HEK293 (cell line): ENCODE measurements around the gene SNCAIP.

ENCODE experiments used
- CTCF ChIA-PET: fragments of 350-600 bp; formaldehyde crosslinking; extraction: SDS; loops from one replicate; lab custom pipeline; 2021; ENCODE audit warnings: antibody characterized with exemption; lab: Yijun Ruan, JAX
- POLR2A ChIA-PET: fragments of 300-600 bp; formaldehyde crosslinking; extraction: SDS; loops from one replicate; lab custom pipeline; 2020; ENCODE audit warnings: antibody characterized with exemption, inconsistent platforms; lab: Yijun Ruan, JAX
- H3K27ac ChIP-seq: fragments of 200-500 bp; sonication (Bioruptor generic); 2 replicates; pipeline ENCODE4 v1.5.1; 2014; ENCODE audit warnings: low read depth, low read length, control low read depth, inconsistent platforms; ENCODE audit errors: extremely low read depth
- H3K36me3 ChIP-seq, 2 experiments: fragments of 200-500 bp in 1 of 2; sonication (Bioruptor generic) in 1 of 2; 1 replicate in 1 of 2; 2 replicates in 1 of 2; pipeline ENCODE4 v1.5.1; 2014 to 2017; ENCODE audit warnings: inconsistent platforms in 2 of 2, low read length in 2 of 2; ENCODE audit not compliant: control insufficient read depth in 2 of 2, insufficient read depth in 1 of 2
- H3K4me1 ChIP-seq: fragments of 200-500 bp; sonication (Bioruptor generic); 2 replicates; pipeline ENCODE4 v1.5.1; 2014; ENCODE audit warnings: mild to moderate bottlenecking, low read length, inconsistent platforms; ENCODE audit not compliant: control insufficient read depth, insufficient read depth
- H3K4me3 ChIP-seq: 2 replicates; pipeline ENCODE4 v1.5.1; 2011; ENCODE audit warnings: low read depth, mild to moderate bottlenecking, control low read depth, low read length, moderate library complexity
- H3K9me3 ChIP-seq: fragments of 200-500 bp; sonication (Bioruptor generic); 2 replicates; pipeline ENCODE4 v1.5.1; 2014; ENCODE audit warnings: low read depth, low read length, inconsistent platforms; ENCODE audit not compliant: control insufficient read depth, insufficient read depth
- BCL6B ChIP-seq: fragments of 450-650 bp; formaldehyde crosslinking; IDR thresholded peaks from 2 replicates; pipeline ENCODE4 v1.5.1; 2017; ENCODE audit warnings: missing biosample characterization, missing genetic modification characterization
- EGR2 ChIP-seq: fragments of 450-650 bp; formaldehyde crosslinking; IDR thresholded peaks from 2 replicates; pipeline ENCODE4 v1.5.1; 2016; ENCODE audit warnings: low read depth, missing biosample characterization, missing genetic modification characterization
- ELK4 ChIP-seq: IDR thresholded peaks from 2 replicates; pipeline ENCODE4 v1.6.1; 2011; ENCODE audit warnings: mild to moderate bottlenecking, low read depth, low read length, borderline replicate concordance
- GLIS1 ChIP-seq: fragments of 450-650 bp; formaldehyde crosslinking; IDR thresholded peaks from 2 replicates; pipeline ENCODE4 v1.5.1; 2016; ENCODE audit warnings: missing biosample characterization, missing genetic modification characterization
- KLF7 ChIP-seq: fragments of 450-650 bp; formaldehyde crosslinking; IDR thresholded peaks from 2 replicates; pipeline ENCODE4 v1.5.1; 2016; ENCODE audit warnings: missing biosample characterization, missing genetic modification characterization, borderline replicate concordance
- KLF9 ChIP-seq: fragments of 450-650 bp; formaldehyde crosslinking; IDR thresholded peaks from 2 replicates; pipeline ENCODE4 v1.5.1; 2016; ENCODE audit warnings: missing biosample characterization, missing genetic modification characterization, low read depth
- PRDM4 ChIP-seq: fragments of 450-650 bp; formaldehyde crosslinking; IDR thresholded peaks from 2 replicates; pipeline ENCODE4 v1.5.1; 2017; ENCODE audit warnings: missing biosample characterization, missing genetic modification characterization
- REPIN1 ChIP-seq: fragments of 450-650 bp; formaldehyde crosslinking; IDR thresholded peaks from 2 replicates; pipeline ENCODE4 v1.5.1; 2017; ENCODE audit warnings: missing biosample characterization, missing genetic modification characterization, low read depth
- SALL2 ChIP-seq: fragments of 450-650 bp; formaldehyde crosslinking; IDR thresholded peaks from 2 replicates; pipeline ENCODE4 v1.5.0; 2017; ENCODE audit warnings: missing biosample characterization, mild to moderate bottlenecking, missing genetic modification characterization, borderline replicate concordance
- SP3 ChIP-seq: fragments of 450-650 bp; formaldehyde crosslinking; IDR thresholded peaks from 2 replicates; pipeline ENCODE4 v1.5.1; 2016; ENCODE audit warnings: missing biosample characterization, missing genetic modification characterization
- ZBTB7A ChIP-seq: fragments of 450-650 bp; formaldehyde crosslinking; IDR thresholded peaks from 2 replicates; pipeline ENCODE4 v1.5.1; 2016; ENCODE audit warnings: low read depth, missing biosample characterization, missing genetic modification characterization
- ZNF10 ChIP-seq: fragments of 450-650 bp; formaldehyde crosslinking; IDR thresholded peaks from 2 replicates; pipeline ENCODE4 v1.5.1; 2017; ENCODE audit warnings: missing biosample characterization, missing genetic modification characterization
- ZNF148 ChIP-seq: fragments of 450-650 bp; formaldehyde crosslinking; IDR thresholded peaks from 2 replicates; pipeline ENCODE4 v1.5.0; 2017; ENCODE audit warnings: missing biosample characterization, missing genetic modification characterization, borderline replicate concordance
- ZNF221 ChIP-seq: fragments of 450-650 bp; formaldehyde crosslinking; IDR thresholded peaks from 2 replicates; pipeline ENCODE4 v1.5.1; 2017; ENCODE audit warnings: missing biosample characterization, missing genetic modification characterization, borderline replicate concordance
- ZNF302 ChIP-seq: fragments of 450-650 bp; formaldehyde crosslinking; IDR thresholded peaks from 2 replicates; pipeline ENCODE4 v1.5.1; 2016; ENCODE audit warnings: missing biosample characterization, missing genetic modification characterization, low read depth
- ZNF37A ChIP-seq: fragments of 450-650 bp; IDR thresholded peaks from 2 replicates; pipeline ENCODE4 v1.5.1; 2018; ENCODE audit warnings: missing biosample characterization, missing genetic modification characterization
- ZNF433 ChIP-seq: fragments of 450-650 bp; formaldehyde crosslinking; IDR thresholded peaks from 2 replicates; pipeline ENCODE4 v1.5.1; 2016; ENCODE audit warnings: missing biosample characterization, missing genetic modification characterization, low read depth
- ZNF488 ChIP-seq: fragments of 450-650 bp; formaldehyde crosslinking; IDR thresholded peaks from 2 replicates; pipeline ENCODE4 v1.5.1; 2016; ENCODE audit warnings: missing biosample characterization, missing genetic modification characterization
- ZNF510 ChIP-seq: fragments of 450-650 bp; formaldehyde crosslinking; IDR thresholded peaks from 2 replicates; pipeline ENCODE4 v1.5.1; 2018; ENCODE audit warnings: mild to moderate bottlenecking, missing genetic modification characterization, missing biosample characterization; ENCODE audit not compliant: insufficient replicate concordance
- ZNF548 ChIP-seq: fragments of 450-650 bp; formaldehyde crosslinking; IDR thresholded peaks from 2 replicates; pipeline ENCODE4 v1.5.1; 2016; ENCODE audit warnings: missing biosample characterization, missing genetic modification characterization
- ZNF623 ChIP-seq: fragments of 450-650 bp; formaldehyde crosslinking; IDR thresholded peaks from 2 replicates; pipeline ENCODE4 v1.5.1; 2016; ENCODE audit warnings: missing biosample characterization, missing genetic modification characterization
- ZNF654 ChIP-seq: fragments of 450-650 bp; formaldehyde crosslinking; IDR thresholded peaks from 2 replicates; pipeline ENCODE4 v1.5.1; 2016; ENCODE audit warnings: low read depth, missing biosample characterization, missing genetic modification characterization
- ZNF785 ChIP-seq: fragments of 450-650 bp; formaldehyde crosslinking; IDR thresholded peaks from 2 replicates; pipeline ENCODE4 v1.5.1; 2016; ENCODE audit warnings: missing biosample characterization, missing genetic modification characterization

Gene SNCAIP

GRCh38 chr5:122296871-122297270 is 15.2 kb upstream of the SNCAIP start (continued):
- TF ChIP-seq ELK4 (no peak), PRDM4 (tag by site-specific recombination) (no peak)

GRCh38 chr5:122297587-122298298 is 14.3 kb upstream of the SNCAIP start:
- Histone ChIP-seq H3K9me3 (no peaks in the 10 kb centered on the region), H3K4me3 (no peak overlapping the region), H3K36me3 (no peaks in the 10 kb centered on the region)
- ChIA-PET POLR2A (no interaction called here), CTCF (interaction anchor here (1.1 to 1.5 kb wide), 2 partner anchors 24 to 102 kb away, joined by 3 to 4 read pairs; no protein-coding TSS in a partner anchor)
- TF ChIP-seq ZNF510 (no peak), ZNF654 (no peak)
- TF ChIP-seq, all 188 proteins: peak for 0
- H3K4me1 ChIP-seq, result no peaks in the 10 kb centered on the region
- H3K27ac ChIP-seq, result no peak overlapping the region

- H3K4me3 ChIP-seq, result no peak overlapping the region
- CTCF ChIA-PET, result interaction anchor here (0.6 to 0.8 kb wide), 2 partner anchors 100 to 158 kb away, joined by 3 read pairs; no protein-coding TSS in a partner anchor
- H3K27ac ChIP-seq, result no peak overlapping the region
- H3K4me1 ChIP-seq, result no peaks in the 10 kb centered on the region
- TF ChIP-seq KLF7 (no peak), ZNF433 (tag by site-specific recombination) (no peak), ZNF785 (no peak), ZNF623 (no peak), KLF9 (tag by site-specific recombination) (no peak), REPIN1 (tag by site-specific recombination) (no peak), ZNF10 (no peak), ZNF488 (tag by site-specific recombination) (no peak), ZNF221 (tag by site-specific recombination) (no peak), SP3 (no peak)
- TF ChIP-seq, all 188 proteins: peak for 0
- Histone ChIP-seq H3K9me3 (no peaks in the 10 kb centered on the region), H3K36me3 (no peaks in the 10 kb centered on the region)
- POLR2A ChIA-PET, result no interaction called here
Observed at GRCh38 chr5:122300374-122300773, 11.7 kb upstream of the SNCAIP start.

- H3K4me3 ChIP-seq, result no peak overlapping the region
- no peaks in the 10 kb centered on the region for H3K36me3 ChIP-seq
- CTCF ChIA-PET, result interaction anchor here (0.6 kb wide), 1 partner anchor 101 kb away, joined by 3 read pairs; no protein-coding TSS in a partner anchor
- H3K9me3 ChIP-seq, result no peaks in the 10 kb centered on the region
- no peak overlapping the region for H3K27ac ChIP-seq
- H3K4me1 ChIP-seq, result no peaks in the 10 kb centered on the region
- POLR2A ChIA-PET, result no interaction called here
- TF ChIP-seq SALL2 (tag by site-specific recombination), result no peak
- TF ChIP-seq ZNF37A (tag by site-specific recombination), result no peak
- TF ChIP-seq ZNF148, result no peak
- no peak for TF ChIP-seq BCL6B
- TF ChIP-seq GLIS1 (tag by site-specific recombination), result no peak
- TF ChIP-seq ZBTB7A (tag by site-specific recombination), result no peak
- TF ChIP-seq ZNF548, result no peak
- no peak for TF ChIP-seq ZNF302 (tag by site-specific recombination)
- TF ChIP-seq EGR2, result no peak
Observed at GRCh38 chr5:122301016-122301415, 11.0 kb upstream of the SNCAIP start.
